DND-41 (cell line): ENCODE results near the gene PPARD.

Experiments
- ATAC-seq: fragments of 200-7000 bp; cut with Tn5 transposase; 3 replicates; pipeline ENCODE4 v1.9.1; 2021; ENCODE audit warnings: low read depth; ENCODE audit not compliant: insufficient read depth
- DNase-seq: peaks from one replicate; pipeline ENCODE4 v3.0.0-alpha.2; 2020
- H2AFZ ChIP-seq: 2 replicates; pipeline ENCODE4 v1.6.0; 2012; ENCODE audit warnings: low read depth, low read length
- H3K27ac ChIP-seq: 2 replicates; pipeline ENCODE4 v1.5.1; 2012; ENCODE audit warnings: low read length, inconsistent platforms
- H3K27me3 ChIP-seq: fragments of 200-600 bp; sonication (generic); 2 replicates; pipeline ENCODE4 v1.6.0; 2012; ENCODE audit warnings: low read length, mild to moderate bottlenecking, inconsistent platforms; ENCODE audit not compliant: insufficient read depth, poor library complexity
- H3K36me3 ChIP-seq: 2 replicates; pipeline ENCODE4 v1.5.1; 2012; ENCODE audit warnings: low read length, inconsistent platforms; ENCODE audit not compliant: insufficient read depth
- H3K4me1 ChIP-seq: 2 replicates; pipeline ENCODE4 v1.5.1; 2012; ENCODE audit warnings: mild to moderate bottlenecking, low read length; ENCODE audit not compliant: insufficient read depth
- H3K4me2 ChIP-seq: 2 replicates; pipeline ENCODE4 v1.6.0; 2012; ENCODE audit warnings: mild to moderate bottlenecking, moderate library complexity, low read length, inconsistent platforms; ENCODE audit not compliant: insufficient read depth
- H3K4me3 ChIP-seq, 2 experiments: fragments of 200-600 bp in 1 of 2; shearing (Covaris generic) in 1 of 2; 2 replicates each; pipeline ENCODE4 v1.5.1; 2012 to 2016; ENCODE audit warnings: inconsistent platforms in 2 of 2, low read length in 2 of 2, mild to moderate bottlenecking in 2 of 2, low read depth in 1 of 2, moderate library complexity in 1 of 2
- H3K79me2 ChIP-seq: 2 replicates; pipeline ENCODE4 v1.6.0; 2012; ENCODE audit warnings: low read length, inconsistent platforms; ENCODE audit not compliant: insufficient read depth
- H3K9ac ChIP-seq: 2 replicates; pipeline ENCODE4 v1.6.0; 2012; ENCODE audit warnings: low read depth, mild to moderate bottlenecking, inconsistent platforms, low read length, moderate library complexity
- H3K9me3 ChIP-seq: 2 replicates; pipeline ENCODE4 v1.5.1; 2012; ENCODE audit warnings: low read length, moderate library complexity, mild to moderate bottlenecking, inconsistent platforms; ENCODE audit not compliant: insufficient read depth, severe bottlenecking
- H4K20me1 ChIP-seq: 2 replicates; pipeline ENCODE4 v1.6.0; 2012; ENCODE audit warnings: low read length; ENCODE audit not compliant: insufficient read depth
- CTCF ChIP-seq: IDR thresholded peaks from 2 replicates; pipeline ENCODE4 v1.5.1; 2012; ENCODE audit warnings: borderline replicate concordance, low read length, moderate library complexity, mild to moderate bottlenecking; ENCODE audit not compliant: poor library complexity, severe bottlenecking; ENCODE audit errors: extremely low read depth
- EZH2 ChIP-seq: IDR thresholded peaks from 3 replicates; pipeline ENCODE4 v1.6.1; 2012; ENCODE audit warnings: borderline replicate concordance, low read depth, mild to moderate bottlenecking, moderate library complexity, low read length, inconsistent platforms; ENCODE audit not compliant: severe bottlenecking

PPARD gene

GRCh38 chr6:35295036-35295435 is 47.3 kb upstream of the PPARD start:
- peaks cover 65% of the 10 kb centered on the region for H3K36me3 ChIP-seq
- H2AFZ ChIP-seq = no peak overlapping the region
- no peaks in the 10 kb centered on the region for H3K9me3 ChIP-seq
- TF ChIP-seq CTCF (no peak), EZH2 (no peak)
- H4K20me1 ChIP-seq = no peaks in the 10 kb centered on the region
- no peak for DNase-seq
- H3K79me2 ChIP-seq = peaks cover 24% of the 10 kb centered on the region
- H3K27me3 ChIP-seq = no peaks in the 10 kb centered on the region
- H3K9ac ChIP-seq = no peak overlapping the region
- H3K4me1 ChIP-seq = peaks cover 33% of the 10 kb centered on the region
- no peak overlapping the region for H3K4me3 ChIP-seq
- H3K4me2 ChIP-seq = no peak overlapping the region
- ATAC-seq = no peak
- H3K27ac ChIP-seq = no peak overlapping the region

- Histone ChIP-seq H3K4me3 (no peak overlapping the region), H3K27ac (peak overlapping the region; percentile 89; the same call in 1 of the 2 replicates), H3K27me3 (no peaks in the 10 kb centered on the region), H3K4me1 (peaks cover 40% of the 10 kb centered on the region), H3K4me2 (no peak overlapping the region), H3K36me3 (peaks cover 62% of the 10 kb centered on the region), H3K9ac (no peak overlapping the region), H3K9me3 (no peaks in the 10 kb centered on the region), H3K79me2 (peaks cover 31% of the 10 kb centered on the region), H4K20me1 (no peaks in the 10 kb centered on the region), H2AFZ (no peak overlapping the region)
- DNase-seq (no peak), ATAC-seq (no peak)
- no peak for TF ChIP-seq EZH2
- TF ChIP-seq CTCF = no peak
Measured at GRCh38 chr6:35295521-35296315, 46.6 kb upstream of the PPARD start.

GRCh38 chr6:35296931-35297600 is 45.3 kb upstream of the PPARD start:
- Histone ChIP-seq H3K4me3 (peak overlapping the region in 1 of 2 experiments; percentile 67; a peak in 2 of 4 replicates), H3K79me2 (peaks cover 39% of the 10 kb centered on the region), H3K36me3 (peaks cover 49% of the 10 kb centered on the region), H3K27me3 (no peaks in the 10 kb centered on the region), H3K4me2 (peak overlapping the region; percentile 73), H3K4me1 (peaks cover 52% of the 10 kb centered on the region), H3K9ac (peak overlapping the region; percentile 82), H4K20me1 (peaks cover 5% of the 10 kb centered on the region; the same call in 1 of the 2 replicates), H2AFZ (peak overlapping the region; percentile 49), H3K27ac (peak overlapping the region; percentile 89), H3K9me3 (no peaks in the 10 kb centered on the region)
- no peak for ATAC-seq
- DNase-seq = no peak
- TF ChIP-seq CTCF = no peak
